Activated CD4-positive, alpha-beta memory T cell treated with anti-CD3 and anti-CD28 coated beads, Interleukin-2, amount 10 ng/mL, durations not matched to agents 7 days and 5 days (primary cell): Measurements from ENCODE around the gene COPS4. TPM values are rescaled to one million over a fixed set of nuclear protein-coding genes. Genes with fewer than 3 reads are reported as not detected.
"Not testable (repeated sequence)": the region's sequence is repeated elsewhere in the genome, so short reads cannot be mapped to it uniquely, and the experiment has no call there.

Experiments used
- CTCF ChIA-PET: fragments of 350-600 bp; sonication (Branson Sonifier 250); formaldehyde crosslinking; loops from one replicate; lab custom pipeline; 2021; ENCODE audit warnings: antibody characterized with exemption, inconsistent platforms; lab: Charles Lee
- POLR2A ChIA-PET: fragments of 350-600 bp; sonication (Branson Sonifier 250); formaldehyde crosslinking; loops from one replicate; lab custom pipeline; 2021; ENCODE audit warnings: antibody characterized with exemption; lab: Charles Lee
- DNase-seq: peaks from one replicate; pipeline ENCODE4 v3.0.0-alpha.2; 2020
- H3K27ac Mint-ChIP-seq: one replicate; pipeline ENCODE4 v1.8.0; 2021; ENCODE audit warnings: mild to moderate bottlenecking, mixed read lengths
- H3K27me3 Mint-ChIP-seq: one replicate; pipeline ENCODE4 v1.8.0; 2021; ENCODE audit warnings: mixed read lengths
- H3K36me3 Mint-ChIP-seq: one replicate; pipeline ENCODE4 v1.8.0; 2021; ENCODE audit warnings: low read depth, mixed read lengths
- H3K4me1 Mint-ChIP-seq: one replicate; pipeline ENCODE4 v1.8.0; 2021; ENCODE audit warnings: mixed read lengths
- H3K4me3 Mint-ChIP-seq: one replicate; pipeline ENCODE4 v1.8.0; 2021; ENCODE audit warnings: mild to moderate bottlenecking, mixed read lengths
- H3K9me3 Mint-ChIP-seq: one replicate; pipeline ENCODE4 v1.8.0; 2021; ENCODE audit warnings: mixed read lengths
- total RNA-seq, 2 experiments: library from RNA; stranded (reverse); gene quantifications; one replicate each; pipeline ENCODE4 v1.2.3, GENCODE V29; 2021

The COPS4 gene
- total RNA-seq, 2 experiments from 2014 or later, result 30.9 to 32.8 TPM

DNA sequence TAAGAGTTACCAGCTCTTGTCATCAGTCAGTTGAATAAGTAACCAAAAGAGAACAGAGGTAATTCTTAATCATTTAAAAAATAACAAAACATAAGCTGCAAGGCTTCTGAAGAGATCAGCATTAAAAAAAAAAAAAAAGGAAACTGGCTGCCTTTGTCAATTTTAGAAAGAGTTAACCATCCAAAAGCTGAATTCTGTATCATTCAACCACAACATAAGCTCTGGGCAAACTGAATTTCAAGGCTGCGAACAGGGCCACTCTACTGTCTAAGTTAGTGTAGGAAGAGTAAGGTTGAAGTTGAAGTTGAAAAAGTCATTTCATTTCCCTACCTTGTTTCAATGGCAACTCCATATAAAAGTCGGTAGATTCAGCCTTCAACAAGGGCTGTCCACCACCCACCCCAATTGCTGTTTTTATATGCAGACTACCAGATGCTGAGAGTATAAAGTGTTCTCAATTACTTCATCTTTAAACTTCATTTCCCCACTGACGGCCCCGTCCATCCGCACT is 23.2 kb upstream of the COPS4 start:
- Mint-ChIP-seq H3K9me3 (no peaks in the 10 kb centered on the region), H3K36me3 (peaks cover 6% of the 10 kb centered on the region), H3K27ac (peak overlapping the region; percentile 96), H3K4me1 (peaks cover 45% of the 10 kb centered on the region), H3K4me3 (peak overlapping the region; percentile 100), H3K27me3 (no peaks in the 10 kb centered on the region)
- POLR2A ChIA-PET, result interaction anchor here (0.9 to 5.4 kb wide), 19 partner anchors 8 to 637 kb away, joined by 3 to 96 read pairs (median 7); partner anchors contain the start of genes COPS4, COQ2, HELQ and HNRNPD
- CTCF ChIA-PET, result interaction anchor here (0.7 to 2.4 kb wide), 13 partner anchors 23 to 727 kb away, joined by 3 to 19 read pairs (median 4); partner anchors contain the start of genes COPS4, COQ2, HNRNPD and THAP9
- no peak for DNase-seq

DNA sequence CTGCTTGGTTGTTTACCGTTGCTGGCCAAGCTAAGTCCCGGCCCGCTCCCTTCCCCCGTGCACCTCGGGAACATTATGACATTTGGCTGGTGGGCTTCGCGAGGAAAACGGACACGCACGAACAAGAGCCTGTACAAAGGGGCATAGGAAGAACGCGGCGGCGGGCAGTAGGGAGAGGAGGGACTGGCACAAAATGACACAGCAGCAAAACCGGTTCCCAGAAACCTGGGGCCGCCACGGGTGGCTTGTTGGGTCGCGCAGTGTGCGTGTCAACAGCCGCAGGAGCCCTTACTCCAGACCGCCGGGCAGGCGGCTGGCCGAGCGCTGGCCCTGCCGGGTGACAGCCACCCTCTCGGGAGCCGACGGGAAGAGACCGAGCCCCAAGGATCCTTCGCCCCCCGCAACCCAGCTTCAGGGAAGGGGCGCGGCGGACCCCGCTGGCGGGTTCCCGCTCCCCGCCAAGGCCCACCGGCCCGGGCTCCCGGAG is 22.7 kb upstream of the COPS4 start:
- Mint-ChIP-seq H3K36me3 (peaks cover 6% of the 10 kb centered on the region), H3K27ac (peak overlapping the region; percentile 96), H3K9me3 (no peaks in the 10 kb centered on the region), H3K4me3 (peak overlapping the region; percentile 100), H3K27me3 (no peaks in the 10 kb centered on the region), H3K4me1 (peaks cover 44% of the 10 kb centered on the region)
- ChIA-PET CTCF (interaction anchor here (1.2 to 2.4 kb wide), 6 partner anchors 23 to 727 kb away, joined by 3 to 19 read pairs (median 4); partner anchors contain the start of genes COPS4, COQ2, HNRNPD and THAP9), POLR2A (interaction anchor here (0.9 to 5.4 kb wide), 19 partner anchors 8 to 583 kb away, joined by 3 to 96 read pairs (median 7); partner anchors contain the start of genes COPS4, COQ2, HELQ and HNRNPDL)
- DNase-seq, result peak; percentile 48

DNA sequence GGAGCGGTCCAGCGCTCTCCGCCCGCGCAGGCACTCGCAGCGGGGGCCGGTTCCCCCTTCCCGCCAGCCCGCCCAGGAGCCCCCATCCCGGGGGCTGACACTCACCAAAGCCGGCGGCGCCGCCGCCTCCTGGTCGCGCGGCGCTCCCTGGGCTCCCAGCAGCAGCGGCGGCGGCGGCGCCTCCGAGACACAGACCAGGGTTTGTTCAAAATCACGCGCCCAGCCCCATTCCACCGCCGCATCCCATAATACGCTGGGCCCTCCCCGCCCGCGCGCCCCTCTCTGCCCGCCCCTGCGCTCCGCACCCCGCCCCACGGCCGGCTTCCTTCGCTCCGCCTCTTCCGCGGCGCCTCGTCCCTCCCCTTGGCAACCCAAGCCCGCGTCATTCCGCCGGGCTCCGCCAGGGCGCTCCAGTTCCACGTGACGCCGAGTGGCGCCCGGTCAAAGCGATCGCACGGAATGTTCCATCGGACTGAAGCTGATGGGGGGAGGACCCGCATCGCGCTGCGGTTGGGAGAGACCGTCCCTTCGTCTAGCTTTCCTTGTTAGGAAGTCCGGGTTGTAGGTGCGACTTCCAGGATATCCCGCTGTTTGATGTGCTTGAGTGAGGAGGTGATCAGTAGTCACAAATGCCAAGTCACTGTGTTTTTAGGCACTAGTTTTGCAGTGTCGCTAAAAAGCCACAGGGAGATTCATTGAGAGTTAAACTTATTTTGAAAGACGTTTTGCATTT is 22.1 kb upstream of the COPS4 start:
- peak; percentile 98 for DNase-seq
- Mint-ChIP-seq H3K27me3 (no peaks in the 10 kb centered on the region), H3K4me1 (peaks cover 38% of the 10 kb centered on the region), H3K9me3 (no peaks in the 10 kb centered on the region), H3K27ac (peak overlapping the region; percentile 78), H3K36me3 (peaks cover 6% of the 10 kb centered on the region), H3K4me3 (peak overlapping the region; percentile 88)
- ChIA-PET POLR2A (interaction anchor here (0.6 to 5.4 kb wide), 21 partner anchors 7 to 584 kb away, joined by 3 to 96 read pairs (median 6); partner anchors contain the start of genes COPS4, COQ2, HELQ and HNRNPDL), CTCF (interaction anchor here (0.9 to 2.4 kb wide), 5 partner anchors 22 to 271 kb away, joined by 3 to 19 read pairs (median 5); partner anchors contain the start of genes COPS4, COQ2 and THAP9)

DNA sequence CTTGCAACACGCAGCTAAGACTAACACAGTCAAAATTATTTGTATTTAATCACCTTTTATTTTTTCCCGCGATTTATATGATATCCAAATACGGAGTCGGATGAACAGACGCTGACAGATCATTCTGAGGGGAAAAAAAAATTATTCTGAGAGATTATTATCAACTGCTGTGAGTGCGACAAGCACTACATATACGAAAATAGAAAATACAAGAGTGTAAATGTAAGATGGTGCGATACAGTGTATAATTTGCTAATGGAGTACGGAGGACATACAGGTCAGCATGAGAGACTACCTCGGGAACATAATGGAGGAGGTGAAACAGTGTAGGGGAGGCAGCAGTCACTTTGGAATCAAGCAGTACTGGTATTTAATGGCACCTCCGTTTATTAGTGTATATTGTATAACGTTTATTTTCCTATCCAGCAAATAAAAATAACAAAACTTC is 21.5 kb upstream of the COPS4 start:
- ChIA-PET POLR2A (interaction anchor here (0.6 to 5.4 kb wide), 16 partner anchors 9 to 585 kb away, joined by 3 to 96 read pairs (median 6); partner anchors contain the start of genes COPS4, COQ2, HELQ and HNRNPDL), CTCF (interaction anchor here (0.9 to 1.2 kb wide), 4 partner anchors 22 to 271 kb away, joined by 3 to 19 read pairs (median 4); partner anchors contain the start of genes COPS4, COQ2 and THAP9)
- H3K9me3 Mint-ChIP-seq, result no peaks in the 10 kb centered on the region
- no peak for DNase-seq
- peak overlapping the region; percentile 88 for H3K4me3 Mint-ChIP-seq
- peaks cover 6% of the 10 kb centered on the region for H3K36me3 Mint-ChIP-seq
- H3K27ac Mint-ChIP-seq, result peak overlapping the region; percentile 78
- H3K27me3 Mint-ChIP-seq, result no peaks in the 10 kb centered on the region
- H3K4me1 Mint-ChIP-seq, result peaks cover 34% of the 10 kb centered on the region

DNA sequence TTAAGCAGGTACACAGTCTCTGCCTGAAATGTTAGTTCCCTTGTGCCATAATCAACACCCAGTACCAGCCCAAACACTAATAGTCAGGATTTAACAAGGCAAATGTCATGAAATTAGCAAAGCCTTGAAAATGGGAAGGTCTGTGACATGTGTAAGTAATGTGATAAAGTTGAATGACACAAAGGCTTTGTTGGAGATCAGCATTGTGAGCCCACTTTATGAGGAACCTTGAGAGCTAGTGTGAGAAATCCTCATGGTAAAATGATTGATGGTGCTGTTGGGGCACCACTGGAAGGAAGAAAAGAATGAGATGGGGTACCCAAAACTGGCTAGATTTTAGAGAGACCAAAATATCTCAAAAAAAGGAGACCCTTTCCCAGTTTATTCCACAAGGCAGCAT is 21.1 kb upstream of the COPS4 start:
- H3K27me3 Mint-ChIP-seq, result no peaks in the 10 kb centered on the region
- peak overlapping the region; percentile 88 for H3K4me3 Mint-ChIP-seq
- no peak for DNase-seq
- POLR2A ChIA-PET, result interaction anchor here (0.9 to 5.4 kb wide), 11 partner anchors 8 to 585 kb away, joined by 3 to 96 read pairs (median 8); partner anchors contain the start of genes COPS4, COQ2, HELQ and HNRNPDL
- H3K27ac Mint-ChIP-seq, result no peak overlapping the region
- peaks cover 6% of the 10 kb centered on the region for H3K36me3 Mint-ChIP-seq
- CTCF ChIA-PET, result interaction anchor here (0.9 to 1.9 kb wide), 4 partner anchors 21 to 171 kb away, joined by 3 to 19 read pairs (median 7); partner anchors contain the start of genes COPS4 and THAP9
- no peaks in the 10 kb centered on the region for H3K9me3 Mint-ChIP-seq
- H3K4me1 Mint-ChIP-seq, result peaks cover 32% of the 10 kb centered on the region

DNA sequence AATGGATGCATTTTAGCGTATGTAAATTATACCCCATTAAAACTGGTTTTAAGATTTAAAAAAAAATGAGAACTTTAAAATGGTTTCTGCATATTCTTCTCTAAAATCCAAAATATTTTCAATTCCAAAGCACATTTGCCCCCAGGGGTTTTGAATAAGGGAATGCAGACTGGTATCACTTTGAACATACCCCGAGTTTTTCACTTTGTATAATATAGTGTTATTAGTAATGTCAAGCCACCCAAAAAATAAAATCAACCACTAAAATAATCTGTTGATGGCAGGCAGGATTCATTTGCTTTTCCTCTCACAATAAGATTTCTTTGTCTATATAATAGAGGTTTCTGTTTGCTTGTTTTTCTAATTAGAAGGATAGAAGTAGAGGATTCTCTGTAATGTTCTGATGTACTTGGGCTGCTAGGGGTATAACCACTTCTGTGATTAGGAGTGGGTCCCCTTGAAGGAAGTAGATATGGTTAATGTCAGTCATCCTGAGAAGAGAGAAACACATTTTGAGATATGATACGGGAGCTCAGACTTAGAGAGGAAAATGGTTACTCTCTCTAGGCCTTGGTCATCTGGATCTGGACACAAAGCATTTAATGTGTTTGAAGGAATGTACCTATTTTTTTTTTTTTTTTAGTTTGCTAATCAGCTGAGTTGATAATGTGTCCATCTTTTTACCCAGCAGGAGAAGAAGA is 15.0 kb upstream of the COPS4 start:
- DNase-seq, result no peak
- Mint-ChIP-seq H3K27ac (no peak overlapping the region), H3K9me3 (peaks cover under 1% of the 10 kb centered on the region), H3K36me3 (peaks cover 1% of the 10 kb centered on the region), H3K4me1 (peaks cover 8% of the 10 kb centered on the region), H3K27me3 (peaks cover 5% of the 10 kb centered on the region), H3K4me3 (no peak overlapping the region)
- ChIA-PET CTCF (interaction anchor here (0.6 to 0.9 kb wide), 3 partner anchors 15 to 74 kb away, joined by 3 to 5 read pairs (median 3); partner anchors contain the start of gene COPS4), POLR2A (interaction anchor here (0.6 to 1.0 kb wide), 3 partner anchors 8 to 254 kb away, joined by 3 to 5 read pairs (median 4); partner anchors contain the start of gene COPS4)

DNA sequence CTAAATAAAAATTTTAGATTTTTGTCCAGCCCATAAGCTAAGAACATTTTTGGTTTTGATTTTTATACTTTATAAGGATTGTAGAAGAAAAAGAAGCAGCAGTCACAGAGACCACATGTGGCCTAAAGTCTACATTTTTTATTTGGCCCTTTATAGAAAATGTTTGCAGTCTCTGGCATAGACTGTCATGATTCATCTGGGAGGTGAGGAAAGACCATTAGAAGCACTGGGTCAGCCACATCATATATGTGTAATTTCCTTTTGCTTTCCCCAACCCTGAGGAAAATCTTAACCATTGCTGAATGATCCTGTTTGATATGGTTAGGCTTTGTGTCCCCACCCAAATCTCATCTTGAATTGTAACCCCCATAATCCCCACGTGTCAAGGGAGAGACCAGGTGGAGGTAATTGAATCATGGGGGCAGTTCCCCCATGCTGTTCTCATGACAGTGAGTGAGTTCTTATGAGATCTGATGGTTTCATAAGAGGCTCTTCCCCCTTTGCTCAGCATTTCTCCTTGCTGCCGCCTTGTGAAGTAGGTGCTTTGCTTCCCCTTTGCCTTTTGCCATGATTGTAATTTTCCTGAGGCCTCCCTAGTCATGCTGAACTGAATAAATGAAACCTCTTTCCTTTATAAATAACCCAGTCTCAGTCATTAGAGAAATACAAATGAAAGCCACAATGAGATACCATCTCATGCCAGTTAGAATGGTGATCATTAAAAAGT is 12.1 kb upstream of the COPS4 start:
- DNase-seq, result no peak
- peaks cover 5% of the 10 kb centered on the region for H3K9me3 Mint-ChIP-seq
- no peak overlapping the region for H3K27ac Mint-ChIP-seq
- POLR2A ChIA-PET, result interaction anchor here (1.7 kb wide), 1 partner anchor 10 kb away, joined by 7 read pairs; no protein-coding TSS in a partner anchor
- H3K27me3 Mint-ChIP-seq, result peaks cover 13% of the 10 kb centered on the region
- H3K4me3 Mint-ChIP-seq, result no peak overlapping the region
- peaks cover 8% of the 10 kb centered on the region for H3K4me1 Mint-ChIP-seq
- CTCF ChIA-PET, result no interaction called here
- peaks cover 7% of the 10 kb centered on the region for H3K36me3 Mint-ChIP-seq

DNA sequence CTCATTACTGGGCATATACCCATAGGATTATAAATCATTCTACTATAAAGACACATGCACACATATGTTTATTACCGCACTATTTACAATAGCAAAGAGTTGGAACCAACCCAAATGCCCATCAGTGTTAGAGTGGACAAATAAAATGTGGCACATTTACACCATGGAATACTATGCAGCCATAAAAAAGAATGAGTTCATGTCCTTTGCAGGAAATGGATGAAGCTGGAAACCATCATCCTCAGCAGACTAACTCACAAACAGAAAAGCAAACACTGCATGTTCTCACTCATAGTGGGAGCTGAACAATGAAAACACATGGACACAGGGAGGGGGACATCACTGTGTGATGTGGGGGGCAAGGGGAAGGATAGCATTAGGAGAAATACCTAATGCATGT is 11.4 kb upstream of the COPS4 start:
- H3K27ac Mint-ChIP-seq, DNase-seq, H3K4me1 Mint-ChIP-seq, H3K9me3 Mint-ChIP-seq, POLR2A ChIA-PET, H3K36me3 Mint-ChIP-seq, H3K4me3 Mint-ChIP-seq, CTCF ChIA-PET: not testable (repeated sequence)
- H3K27me3 Mint-ChIP-seq, result peaks cover 13% of the 10 kb centered on the region

DNA sequence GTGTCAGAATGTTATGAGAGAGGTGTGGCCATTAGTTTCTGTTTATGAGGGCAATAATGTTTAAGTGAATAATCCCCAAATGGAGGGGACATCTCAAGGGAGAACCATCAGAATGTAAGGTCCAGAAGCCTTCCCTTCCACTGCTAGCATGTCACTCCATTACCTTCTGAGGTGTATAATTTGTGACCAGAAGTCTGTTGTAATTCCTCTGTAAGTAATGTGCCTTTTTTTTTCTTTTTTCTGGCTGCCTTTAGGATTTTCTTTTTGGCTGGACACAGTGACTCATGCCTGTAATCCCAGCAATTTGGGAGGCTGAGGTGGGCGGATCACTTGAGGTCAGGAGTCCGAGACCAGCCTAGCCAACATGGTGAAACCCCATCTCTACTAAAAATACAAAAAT is 10.8 kb upstream of the COPS4 start:
- H3K9me3 Mint-ChIP-seq, result peaks cover 5% of the 10 kb centered on the region
- ChIA-PET CTCF (interaction anchor here (0.7 kb wide), 1 partner anchor 1503 kb away, joined by 3 read pairs; no protein-coding TSS in a partner anchor), POLR2A (no interaction called here)
- H3K4me3 Mint-ChIP-seq, result no peak overlapping the region
- no peak overlapping the region for H3K27ac Mint-ChIP-seq
- H3K4me1 Mint-ChIP-seq, result peaks cover 8% of the 10 kb centered on the region
- DNase-seq, result no peak
- peaks cover 13% of the 10 kb centered on the region for H3K27me3 Mint-ChIP-seq
- peaks cover 7% of the 10 kb centered on the region for H3K36me3 Mint-ChIP-seq

DNA sequence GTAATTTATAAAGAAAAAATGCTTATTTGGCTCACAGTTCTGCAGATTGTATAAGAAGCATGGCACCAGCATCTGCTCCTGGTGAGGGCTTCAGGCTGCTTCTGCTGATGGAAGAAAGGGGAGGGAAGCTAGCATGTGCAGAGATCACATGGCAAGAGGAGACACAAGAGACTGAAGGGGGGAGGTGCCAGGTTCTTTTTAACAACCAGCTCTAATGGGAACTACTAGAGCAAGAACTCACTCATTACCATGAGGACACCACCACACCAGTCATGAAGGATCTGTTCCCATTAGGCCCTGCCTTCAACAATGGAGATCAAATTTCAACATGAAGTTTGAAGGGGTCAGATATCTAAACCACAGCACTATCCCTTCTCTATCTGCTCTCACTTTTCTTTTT is 9.4 kb upstream of the COPS4 start:
- H3K36me3 Mint-ChIP-seq, result peaks cover 7% of the 10 kb centered on the region
- H3K27ac Mint-ChIP-seq, result no peak overlapping the region
- peaks cover 5% of the 10 kb centered on the region for H3K9me3 Mint-ChIP-seq
- H3K4me1 Mint-ChIP-seq, result no peaks in the 10 kb centered on the region
- ChIA-PET POLR2A (no interaction called here), CTCF (no interaction called here)
- H3K27me3 Mint-ChIP-seq, result peaks cover 15% of the 10 kb centered on the region
- no peak for DNase-seq
- no peak overlapping the region for H3K4me3 Mint-ChIP-seq

DNA sequence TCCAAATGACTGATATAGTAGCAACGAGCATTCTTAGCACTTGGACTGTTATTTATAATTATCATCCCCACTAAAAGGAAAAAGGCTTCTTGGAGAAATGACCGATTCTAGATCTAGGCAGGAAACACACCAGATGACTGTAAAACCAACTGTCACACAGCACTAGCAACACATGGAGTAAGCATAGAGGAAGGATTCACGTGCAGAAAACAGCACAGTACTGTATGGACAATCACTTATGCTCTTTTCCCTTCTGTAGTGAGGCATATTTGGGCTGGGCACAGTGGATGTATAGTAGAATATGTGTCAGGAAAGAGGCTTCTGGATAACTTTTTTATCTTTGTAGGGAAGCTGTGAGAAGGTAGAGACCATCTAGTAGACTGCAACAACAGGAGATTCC is 6.0 kb upstream of the COPS4 start:
- Mint-ChIP-seq H3K4me1 (peaks cover 2% of the 10 kb centered on the region), H3K27me3 (peaks cover 24% of the 10 kb centered on the region), H3K36me3 (peaks cover 7% of the 10 kb centered on the region), H3K4me3 (no peak overlapping the region), H3K27ac (no peak overlapping the region), H3K9me3 (peaks cover 5% of the 10 kb centered on the region)
- ChIA-PET POLR2A (interaction anchor here (1.4 kb wide), 1 partner anchor 16 kb away, joined by 6 read pairs; no protein-coding TSS in a partner anchor), CTCF (no interaction called here)
- DNase-seq, result no peak
